OCI-LY7 (cell line): ENCODE results near the gene CFDP1.

Experiments
- CTCF ChIP-seq: fragments of 200-600 bp; sonication (generic); conservative IDR thresholded peaks from 2 replicates; pipeline ENCODE4 v1.5.1; 2014; ENCODE audit warnings: mild to moderate bottlenecking, antibody characterized with exemption, low read length, moderate library complexity, mixed read lengths
- EZH2phosphoT487 ChIP-seq: fragments of 200-600 bp; sonication (generic); IDR thresholded peaks from 2 replicates; pipeline ENCODE4 v1.6.1; 2018; ENCODE audit warnings: low read depth, borderline replicate concordance, mild to moderate bottlenecking, mixed run types, antibody characterized with exemption, low read length, moderate library complexity, mixed read lengths

GRCh38 chr16:75374388-75374787, 58.9 kb downstream of the CFDP1 start:
- TF ChIP-seq CTCF (no peak), EZH2phosphoT487 (no peak)
